GM18505 (cell line): ENCODE data around the gene FAM170B.

Experiments used
- ATAC-seq: cut with Tn5 transposase; IDR thresholded peaks from one replicate; pipeline ENCODE4 v1.9.1; 2021; ENCODE audit not compliant: unreplicated experiment
- POLR2A ChIP-seq: IDR thresholded peaks from 4 replicates; pipeline ENCODE4 v1.6.1; 2011; ENCODE audit warnings: borderline replicate concordance; ENCODE audit not compliant: insufficient read depth, insufficient read length; ENCODE audit errors: extremely low read depth

FAM170B gene

DNA sequence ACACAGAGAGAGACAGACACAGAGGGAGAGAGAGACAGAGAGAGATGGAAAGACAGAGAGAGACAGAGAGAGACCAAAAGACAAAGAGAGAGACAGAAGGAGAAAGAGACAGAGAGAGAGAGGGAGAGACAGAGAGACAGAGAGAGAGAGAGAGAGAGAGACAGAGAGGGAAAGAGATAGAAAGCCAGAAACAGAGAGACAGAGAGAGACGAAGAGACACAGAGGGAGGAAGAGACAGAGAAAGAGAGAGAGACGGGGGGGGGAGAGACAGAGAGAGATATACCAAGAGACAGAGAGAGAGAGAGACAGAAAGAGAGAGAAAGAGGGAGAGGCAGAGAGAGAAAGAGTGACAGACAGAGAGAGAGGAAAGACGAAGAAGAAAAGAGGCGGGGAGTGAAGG lies 28.7 kb downstream of the FAM170B start:
- TF ChIP-seq POLR2A: no peak
- ATAC-seq: no peak

DNA sequence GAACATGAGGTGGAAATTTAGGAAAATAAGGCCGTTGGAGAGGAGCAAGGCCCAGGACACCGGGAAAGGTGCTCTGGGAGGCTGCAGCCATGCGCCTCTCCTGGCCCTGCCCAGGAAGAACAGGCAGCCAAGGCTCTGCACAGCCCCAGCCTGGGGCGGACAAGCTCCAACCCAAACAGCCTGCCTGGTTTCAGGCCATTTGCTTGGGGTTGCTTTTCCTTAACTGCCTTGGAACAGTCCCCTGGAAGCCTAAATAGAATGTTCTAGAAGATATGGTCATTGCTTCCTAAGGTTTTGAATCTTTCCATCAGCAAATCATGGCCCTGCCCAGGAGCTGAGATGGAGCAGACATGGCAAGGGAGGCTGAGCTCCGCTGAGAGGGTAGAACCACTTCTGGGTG lies 29.5 kb downstream of the FAM170B start:
- TF ChIP-seq POLR2A: no peak
- no peak for ATAC-seq

DNA sequence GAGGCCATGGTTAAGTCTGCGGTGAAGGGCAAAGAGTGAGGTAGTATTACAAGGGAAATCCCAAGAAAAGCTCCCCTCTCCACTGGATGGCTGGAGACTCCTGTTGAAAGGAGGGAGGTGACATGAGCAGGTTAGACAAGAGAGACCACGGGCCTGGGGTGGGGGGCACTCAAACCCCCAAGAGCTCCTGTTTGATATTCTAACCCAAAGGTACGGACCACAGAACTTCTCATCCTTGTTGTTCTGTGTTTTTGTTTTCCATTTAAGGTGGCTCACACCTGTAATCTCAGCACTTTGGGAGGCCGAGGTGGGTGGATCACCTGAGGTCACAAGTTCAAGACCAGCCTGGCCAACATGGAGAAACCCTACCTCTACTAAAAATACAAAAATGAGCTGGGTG lies 30.1 kb downstream of the FAM170B start:
- ATAC-seq: no peak
- no peak for TF ChIP-seq POLR2A

DNA sequence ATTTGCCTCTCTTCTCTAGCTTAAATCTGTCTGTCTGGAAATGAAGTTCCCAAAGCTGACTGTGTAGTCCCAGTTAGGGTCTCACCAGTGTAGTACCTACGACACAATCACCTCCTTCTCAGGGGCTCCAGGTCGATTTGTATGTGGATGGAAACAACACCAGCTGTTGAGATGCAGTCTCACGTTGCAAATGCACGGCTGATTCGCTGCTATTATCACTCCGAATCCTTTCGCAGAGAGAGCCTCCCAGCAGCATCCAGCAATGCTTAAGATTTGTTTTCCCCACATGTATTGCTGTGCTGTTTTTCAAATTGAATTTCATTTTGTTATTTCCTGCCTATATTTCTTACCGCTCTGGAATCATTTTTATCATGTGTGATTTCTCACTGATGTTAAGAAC lies 34.8 kb downstream of the FAM170B start:
- no peak for TF ChIP-seq POLR2A
- ATAC-seq: no peak

DNA sequence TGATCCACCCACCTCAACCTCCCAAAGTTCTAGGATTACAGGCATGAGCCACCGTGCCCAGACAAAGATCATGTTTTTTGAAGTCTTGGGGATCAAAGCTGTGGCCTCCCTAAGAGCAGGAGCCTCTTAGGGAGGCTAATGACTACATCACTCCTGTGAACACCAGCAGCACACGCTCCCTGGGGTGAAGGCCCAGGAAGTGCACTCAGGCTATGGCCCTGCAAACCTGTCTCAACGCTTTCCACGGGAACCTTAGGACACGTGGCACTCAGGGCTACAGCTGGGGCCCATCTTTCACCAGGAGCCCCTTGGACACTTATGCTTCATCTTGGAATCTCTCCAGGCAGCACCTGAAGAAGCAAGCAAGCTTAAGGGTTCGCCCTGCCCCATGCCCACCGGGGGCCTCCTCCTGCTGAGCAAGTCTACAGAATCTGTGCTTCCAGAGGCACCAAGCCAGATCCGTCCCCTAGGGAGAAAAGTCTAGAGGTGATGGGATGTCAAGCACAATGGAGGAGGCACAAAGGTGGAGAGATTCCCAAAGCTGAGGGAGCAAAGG lies 36.9 kb downstream of the FAM170B start:
- TF ChIP-seq POLR2A: no peak
- no peak for ATAC-seq

DNA sequence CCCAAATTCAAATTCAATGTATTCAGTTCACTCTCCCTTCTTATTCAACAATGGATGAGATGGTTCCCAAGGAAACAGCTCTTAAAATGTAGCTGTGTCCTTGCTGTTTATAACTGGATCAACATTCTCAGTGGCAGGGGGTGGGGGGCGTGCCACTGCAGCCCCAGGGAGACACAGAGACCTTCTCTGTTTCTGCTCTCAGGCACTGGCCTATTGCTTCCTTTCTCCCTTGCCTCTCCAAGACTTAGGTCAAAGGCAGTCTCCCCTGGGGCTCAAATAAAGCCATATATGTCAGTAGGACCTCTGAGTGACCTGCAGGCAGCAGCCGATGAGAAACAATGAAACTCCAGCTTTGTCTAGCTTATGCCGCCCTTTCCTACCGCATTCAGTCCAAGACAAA lies 39.2 kb downstream of the FAM170B start:
- ATAC-seq: no peak
- no peak for TF ChIP-seq POLR2A

DNA sequence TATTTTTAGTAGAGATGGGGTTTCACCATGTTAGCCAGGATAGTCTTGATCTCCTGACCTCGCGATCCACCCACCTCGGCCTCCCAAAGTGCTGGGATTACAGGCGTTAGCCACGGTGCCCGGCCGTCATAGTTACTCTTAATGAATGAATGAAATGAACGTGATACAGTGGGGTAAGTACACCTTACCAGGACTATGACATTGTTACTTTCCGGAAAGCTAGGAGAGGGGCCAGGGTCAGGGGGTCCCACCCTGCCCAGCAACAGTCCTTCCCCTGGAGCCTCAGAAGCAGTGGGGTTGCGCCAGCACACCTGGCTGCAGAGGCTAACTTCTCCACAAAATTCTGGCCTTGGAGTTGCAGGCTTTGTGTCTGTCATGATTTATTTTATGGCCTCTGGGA lies 39.9 kb downstream of the FAM170B start:
- TF ChIP-seq POLR2A: no peak
- ATAC-seq: no peak

DNA sequence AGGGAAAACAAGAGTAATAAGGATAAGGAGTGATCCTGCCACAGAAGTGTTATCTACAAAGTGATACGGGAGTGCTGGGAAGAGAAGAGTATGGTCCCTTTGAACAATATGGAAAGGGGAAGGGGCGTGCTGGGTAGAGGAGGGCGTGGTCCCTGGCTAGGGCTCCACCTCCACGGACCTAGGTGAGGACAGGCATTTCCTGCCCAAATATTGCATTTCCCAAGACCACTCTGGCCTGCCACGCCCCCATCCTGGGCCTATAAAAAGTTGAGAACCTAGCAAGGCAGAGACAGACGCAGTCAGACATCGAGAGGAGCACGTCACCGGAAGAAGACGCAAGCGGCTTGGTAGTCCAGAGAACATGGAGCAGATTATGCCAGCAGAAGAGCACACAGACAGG lies 41.3 kb downstream of the FAM170B start:
- no peak for TF ChIP-seq POLR2A
- ATAC-seq: no peak

DNA sequence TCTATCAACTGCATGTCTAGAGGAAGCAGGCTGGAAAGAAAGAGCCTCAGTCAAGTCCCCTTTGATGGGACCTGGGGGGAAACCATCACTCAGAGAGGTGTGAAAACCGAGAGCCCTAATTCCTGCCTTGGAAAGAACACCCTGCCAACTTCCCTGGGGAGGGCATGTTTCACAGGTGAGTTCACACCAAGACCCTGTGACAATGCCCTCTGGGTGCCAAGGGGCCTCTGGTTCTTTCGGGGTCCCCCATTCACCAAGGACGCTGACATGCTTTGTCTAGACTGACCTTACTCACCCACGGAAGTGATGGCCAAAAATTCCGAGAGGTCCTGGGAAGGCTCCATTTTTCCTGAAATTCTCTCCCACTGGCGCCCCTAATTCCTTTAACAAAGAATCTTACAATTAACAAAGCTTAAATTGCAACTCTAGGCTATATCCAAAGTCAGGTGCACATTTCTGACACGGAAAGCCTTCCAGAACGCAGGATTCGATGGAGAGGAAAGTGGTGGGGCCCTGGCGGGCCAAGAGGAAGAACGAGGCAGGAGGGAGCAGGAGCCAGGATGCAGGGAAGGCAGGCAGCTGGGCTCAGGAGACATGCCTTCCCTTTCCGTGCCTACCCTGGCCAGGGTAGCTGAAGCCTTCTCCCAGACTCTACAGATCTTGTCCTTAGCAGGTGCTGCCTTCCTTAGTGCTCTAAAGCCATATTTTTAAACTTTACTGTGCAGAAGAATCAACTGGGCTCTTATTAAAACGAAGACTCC lies 42.2 kb downstream of the FAM170B start:
- no peak for ATAC-seq
- no peak for TF ChIP-seq POLR2A

DNA sequence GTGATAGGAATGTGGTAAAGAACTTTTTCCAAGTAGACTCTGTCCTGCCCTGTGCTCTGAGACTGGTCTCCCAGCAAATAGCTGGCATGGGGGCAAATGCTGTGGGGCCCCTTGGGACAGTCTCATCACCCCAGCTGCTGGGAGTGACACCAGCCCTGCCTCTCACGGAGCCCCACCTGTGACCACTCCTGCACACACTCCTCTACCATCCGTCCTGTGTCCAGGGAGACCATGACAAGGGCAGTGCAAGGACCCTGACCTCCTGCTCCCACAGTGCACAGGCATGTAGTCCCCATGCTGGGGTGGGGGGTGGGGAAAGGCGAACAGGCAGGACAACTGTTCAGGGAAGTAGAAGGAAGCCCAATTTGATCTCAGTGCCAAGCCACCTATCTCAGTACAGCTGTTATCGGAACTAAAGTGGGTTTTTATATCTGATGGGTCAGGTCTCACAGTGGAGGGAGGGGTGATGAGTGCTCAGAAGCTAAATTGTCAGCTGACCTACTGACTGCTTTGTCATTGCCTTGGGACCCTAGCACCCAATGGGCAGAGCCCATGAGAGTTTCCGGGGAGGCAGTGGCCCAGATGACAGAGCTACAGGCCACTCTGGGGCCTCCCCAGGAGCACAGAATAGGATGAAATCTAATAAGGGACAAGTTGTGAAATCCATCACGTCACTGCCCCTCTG lies 43.0 kb downstream of the FAM170B start:
- ATAC-seq: no peak

DNA sequence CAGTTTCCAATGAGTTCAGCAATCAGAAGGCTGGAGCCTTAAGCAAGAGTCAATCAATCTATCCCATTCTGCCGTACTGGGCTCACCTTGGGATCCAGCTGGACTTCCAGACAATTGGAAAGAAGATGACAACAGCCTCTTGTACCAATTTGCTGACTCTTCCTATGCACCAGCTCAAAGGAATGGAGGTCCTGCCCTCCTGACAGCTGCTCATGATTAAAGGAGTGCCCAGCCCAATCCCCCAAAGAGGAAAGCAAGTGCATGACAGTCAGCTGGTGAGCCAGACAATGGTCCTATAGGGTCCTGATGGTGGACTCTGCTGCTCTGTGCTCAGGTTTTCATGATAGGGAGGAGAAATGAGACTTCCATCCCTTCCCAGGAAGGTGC lies 43.6 kb downstream of the FAM170B start:
- TF ChIP-seq POLR2A: no peak
- ATAC-seq: no peak

More for the DNA sequence above, 43.0 kb downstream of the FAM170B start:
- no peak for TF ChIP-seq POLR2A

DNA sequence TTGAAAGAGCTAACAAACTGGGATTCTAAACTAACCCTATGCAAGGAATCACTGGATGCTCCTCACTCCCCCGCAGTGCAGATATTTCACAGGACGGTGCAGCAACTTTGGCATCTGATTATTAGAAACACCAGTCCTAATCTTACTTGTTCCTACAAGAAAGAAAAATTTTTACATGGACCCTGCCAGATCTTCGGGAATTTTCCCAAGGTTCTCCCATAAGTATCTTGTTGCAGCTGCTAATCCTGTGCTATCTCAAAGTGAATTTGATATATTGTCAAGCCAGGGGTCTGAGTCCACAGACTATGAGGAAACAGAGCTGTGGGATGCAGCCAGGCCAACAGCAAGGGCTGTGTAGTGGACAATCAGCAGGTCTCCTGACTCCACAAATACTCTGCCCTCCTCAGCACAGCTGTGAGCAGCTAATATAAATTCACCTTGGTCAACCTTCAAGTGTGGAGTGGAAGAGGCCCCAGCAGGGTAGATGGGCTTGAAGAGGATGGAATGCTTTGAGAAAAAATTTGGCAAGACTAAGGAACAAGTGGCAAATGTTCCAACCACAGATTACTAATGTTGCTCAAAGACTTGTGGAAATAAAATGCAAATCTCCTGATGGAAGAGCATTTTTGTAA lies 44.1 kb downstream of the FAM170B start:
- no peak for TF ChIP-seq POLR2A
- no peak for ATAC-seq

DNA sequence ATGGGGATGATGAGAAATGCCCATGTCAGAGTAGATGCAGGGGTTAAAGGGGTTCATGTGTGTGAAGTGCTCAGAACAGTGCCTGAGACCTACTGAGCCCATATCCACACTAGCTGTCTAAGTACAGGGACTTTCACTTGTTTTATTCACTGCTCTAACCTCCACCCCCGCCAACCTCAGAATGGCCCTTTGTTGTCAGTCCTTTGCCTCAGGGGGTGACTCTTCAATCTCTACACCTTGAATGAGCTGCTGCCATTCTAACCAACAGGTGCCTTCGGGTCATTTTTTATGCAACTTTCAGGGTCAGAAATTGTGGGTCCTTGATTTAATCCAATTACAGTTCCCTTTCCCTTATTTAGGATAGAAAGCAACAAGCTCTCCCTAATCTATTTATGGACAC lies 44.7 kb downstream of the FAM170B start:
- ATAC-seq: no peak
- TF ChIP-seq POLR2A: no peak

DNA sequence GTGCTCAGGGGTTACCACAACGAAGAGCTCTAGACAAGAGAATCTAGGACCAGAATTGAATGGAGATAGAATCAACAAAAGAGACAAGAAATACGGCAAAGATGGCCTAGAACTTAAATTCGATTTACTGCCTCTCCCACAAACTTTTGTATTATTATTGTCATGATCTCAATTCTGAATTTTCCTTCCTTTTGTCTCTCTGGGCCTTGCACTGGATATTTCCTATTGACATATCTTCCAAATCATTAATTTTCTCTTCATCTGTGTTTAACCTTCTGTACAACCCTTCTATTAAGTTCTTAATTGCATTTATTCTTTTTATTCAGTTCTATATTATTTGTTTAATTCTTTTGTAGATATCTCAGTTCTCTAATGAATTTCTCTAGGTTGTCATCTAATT lies 46.9 kb downstream of the FAM170B start:
- no peak for TF ChIP-seq POLR2A
- no peak for ATAC-seq

DNA sequence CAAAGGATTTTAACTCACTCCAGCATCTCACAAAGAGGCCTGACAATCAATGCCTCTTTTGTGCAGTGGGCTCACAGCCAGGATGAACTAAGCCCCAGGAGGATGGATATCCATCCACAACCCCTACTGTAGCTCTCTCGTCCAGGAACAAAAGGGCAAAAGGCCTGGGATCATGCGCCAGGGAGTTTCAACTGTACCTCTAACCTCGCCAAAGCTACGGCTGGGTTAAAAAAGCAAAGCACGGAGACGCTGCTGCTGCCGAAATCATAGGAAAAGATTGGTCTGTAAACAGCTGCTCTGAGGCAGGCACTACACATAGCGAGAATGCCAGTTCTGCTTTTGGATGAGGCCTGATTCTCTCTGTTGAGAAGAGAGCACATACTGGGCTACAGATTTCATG lies 50.6 kb downstream of the FAM170B start:
- TF ChIP-seq POLR2A: no peak
- no peak for ATAC-seq

DNA sequence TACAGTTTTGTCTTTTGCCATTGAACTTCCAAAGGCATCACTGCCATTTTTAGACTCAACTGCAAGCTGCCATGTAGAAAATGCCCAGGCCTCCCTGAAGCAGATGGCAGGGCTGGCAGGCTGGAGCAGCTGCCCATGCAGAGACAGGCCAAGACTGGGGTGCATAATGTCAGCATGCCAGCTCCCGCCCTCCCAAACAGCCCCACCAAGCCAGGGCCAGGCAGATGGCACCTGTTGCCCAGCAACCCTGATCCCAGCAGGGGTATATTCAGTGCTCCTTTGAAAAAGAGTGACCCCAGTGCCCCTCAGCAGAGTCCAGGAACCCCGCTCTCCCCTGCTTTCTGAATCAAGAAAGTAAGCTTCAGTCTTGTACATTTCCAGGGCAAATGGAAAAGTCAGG lies 51.1 kb downstream of the FAM170B start:
- ATAC-seq: no peak
- TF ChIP-seq POLR2A: no peak
